ENCODE results near the gene AHCYL1.

GRCh38 chr1:109975718-109976117, 8.8 kb upstream of the AHCYL1 start:
- TF ChIP-seq CTCF (IDR thresholded peaks at IDR 0.05) (no peak), POLR2A (IDR thresholded peaks at IDR 0.05) (no peak)
